Brain pericyte (primary cell): ENCODE data around the gene C7orf25.
"Not testable (repeated sequence)": the region's sequence is repeated elsewhere in the genome, so short reads cannot be mapped to it uniquely, and the experiment has no call there.

Source experiments
- DNase-seq: peaks from one replicate; pipeline ENCODE4 v3.0.0-alpha.2; 2012; ENCODE audit warnings: low read depth, low spot score

C7orf25 gene

DNA sequence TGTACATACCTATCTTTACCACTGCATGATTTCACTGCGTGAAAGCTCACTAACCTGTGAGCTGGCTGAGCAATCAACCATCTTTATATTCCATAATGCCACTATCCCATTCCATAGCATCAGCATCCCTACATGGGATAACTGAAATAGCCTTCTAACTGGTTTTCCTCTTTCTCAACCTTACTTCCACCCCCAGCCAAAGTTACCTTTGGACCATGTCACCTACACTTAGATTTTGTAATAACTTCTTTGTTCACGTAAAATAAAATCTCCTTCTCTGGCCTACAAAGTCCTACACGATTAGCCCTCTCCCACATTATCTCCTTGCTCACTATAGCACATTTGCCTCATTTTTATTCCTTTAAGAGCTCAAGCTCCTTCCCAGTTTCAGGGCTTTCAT, 17.6 kb upstream of the C7orf25 start:
- DNase-seq: no peak

DNA sequence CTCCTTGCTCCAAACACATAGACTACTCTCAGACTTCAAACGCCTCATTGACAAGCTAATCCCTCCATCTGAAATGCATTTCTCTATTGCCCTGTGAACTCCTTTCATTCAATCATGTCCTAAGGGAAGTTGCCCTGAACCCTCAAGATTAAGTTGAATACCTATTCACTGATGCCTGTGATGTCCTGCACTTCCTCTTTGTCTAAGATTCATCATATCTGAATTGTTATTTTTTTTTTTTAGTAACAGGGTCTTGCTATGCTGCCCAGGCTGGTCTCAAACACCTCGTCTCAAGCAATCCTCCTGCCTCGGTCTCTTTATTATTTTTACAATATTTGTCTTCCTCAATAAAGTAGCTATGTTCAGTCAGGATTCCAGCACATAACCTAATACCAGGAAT, 16.9 kb upstream of the C7orf25 start:
- no peak for DNase-seq

- no peak for DNase-seq
Measured at GRCh38 chr7:42926204-42926603, 14.3 kb upstream of the C7orf25 start.

DNA sequence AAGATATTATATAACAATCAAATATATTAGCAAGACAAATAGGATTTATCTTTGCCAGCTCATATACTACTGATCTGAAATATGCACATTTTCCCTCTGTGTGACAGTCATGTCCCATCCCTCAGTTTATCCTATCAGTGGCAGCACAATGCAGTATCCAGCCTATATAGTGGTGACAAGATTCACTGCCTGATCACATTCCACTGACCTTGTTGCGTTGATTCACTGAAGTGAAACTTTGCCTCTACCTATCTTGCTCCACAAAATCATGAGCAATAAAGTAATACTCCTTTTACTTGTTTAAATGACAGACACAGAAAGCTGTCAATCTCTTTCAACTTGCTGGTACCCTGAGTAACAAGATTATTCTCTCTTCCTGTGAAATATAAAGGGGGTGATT, 13.8 kb upstream of the C7orf25 start:
- DNase-seq: no peak

DNA sequence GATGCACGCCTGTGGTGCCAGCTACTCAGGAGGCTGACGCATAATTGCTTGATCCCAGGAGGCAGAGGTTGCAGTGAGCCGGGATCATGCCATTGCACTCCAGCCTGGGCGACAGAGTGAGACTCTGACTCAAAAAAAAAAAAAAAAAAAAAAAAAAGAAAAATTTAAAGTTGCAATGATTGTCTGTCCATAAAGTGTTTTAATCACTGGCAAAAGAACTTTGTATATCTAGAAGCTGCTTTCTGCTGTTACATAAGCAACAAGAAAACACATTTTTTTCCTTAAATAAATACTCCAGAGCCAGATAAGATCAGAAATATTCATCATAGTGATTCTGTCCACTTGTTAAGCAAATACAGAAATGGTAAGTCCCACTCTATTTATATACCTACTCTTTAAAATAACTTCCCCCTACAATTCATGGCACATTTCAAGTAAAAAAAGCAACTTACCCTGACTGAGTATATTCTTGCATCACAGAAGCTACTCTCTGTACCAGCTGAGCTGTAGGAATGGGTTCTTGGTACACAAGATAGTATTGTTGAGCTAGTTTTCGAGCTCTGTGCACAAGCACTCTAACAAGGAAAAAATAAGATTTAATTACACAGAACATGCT, 12.5 kb upstream of the C7orf25 start:
- DNase-seq: no peak

- DNase-seq: no peak
Measured at GRCh38 chr7:42922017-42922753, 10.3 kb upstream of the C7orf25 start.

- no peak for DNase-seq
Measured at GRCh38 chr7:42915356-42915755, 3.5 kb upstream of the C7orf25 start.

GRCh38 chr7:42914421-42915045, 2.7 kb upstream of the C7orf25 start:
- DNase-seq: no peak

DNA sequence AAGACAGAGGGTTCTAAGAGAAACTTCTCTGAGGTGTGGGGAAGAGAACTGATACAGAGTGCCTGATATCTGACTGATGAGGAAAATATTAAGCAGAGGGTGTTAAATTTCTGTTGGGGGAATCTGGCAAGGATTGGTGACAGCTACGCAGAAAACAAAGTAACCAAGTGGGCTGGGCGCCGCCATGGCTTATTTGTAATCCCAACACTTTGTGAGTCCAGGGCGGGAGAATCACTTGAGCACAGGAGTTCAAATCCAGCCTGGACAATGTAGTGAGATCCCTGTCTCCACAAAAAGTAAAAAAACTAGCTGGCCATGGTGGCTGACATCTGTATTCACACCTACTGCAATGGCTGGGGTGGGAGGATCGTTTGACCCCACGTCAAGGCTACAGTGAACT, 2.1 kb upstream of the C7orf25 start:
- DNase-seq: no peak

DNA sequence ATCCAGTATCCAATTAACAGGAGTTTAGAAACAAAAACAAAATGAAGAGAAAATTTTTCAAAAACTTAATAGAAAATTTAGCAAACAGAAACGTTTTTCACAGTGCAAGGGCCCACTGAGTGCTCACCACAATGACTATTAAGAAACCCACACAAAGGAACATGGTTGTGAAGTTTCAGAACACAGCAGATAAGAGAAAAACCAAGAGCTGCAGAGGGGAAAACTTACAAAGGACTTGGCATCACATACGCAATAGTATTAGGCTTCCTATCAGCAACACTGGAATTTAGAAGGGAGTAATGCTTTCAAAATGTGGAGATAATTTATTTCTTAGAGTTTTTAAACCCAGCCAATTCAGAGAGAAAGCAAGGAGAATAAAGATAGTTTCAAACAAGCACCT, 1.7 kb upstream of the C7orf25 start:
- no peak for DNase-seq

GRCh38 chr7:42910306-42910705, 1.6 kb downstream of the C7orf25 start:
- DNase-seq: no peak

DNA sequence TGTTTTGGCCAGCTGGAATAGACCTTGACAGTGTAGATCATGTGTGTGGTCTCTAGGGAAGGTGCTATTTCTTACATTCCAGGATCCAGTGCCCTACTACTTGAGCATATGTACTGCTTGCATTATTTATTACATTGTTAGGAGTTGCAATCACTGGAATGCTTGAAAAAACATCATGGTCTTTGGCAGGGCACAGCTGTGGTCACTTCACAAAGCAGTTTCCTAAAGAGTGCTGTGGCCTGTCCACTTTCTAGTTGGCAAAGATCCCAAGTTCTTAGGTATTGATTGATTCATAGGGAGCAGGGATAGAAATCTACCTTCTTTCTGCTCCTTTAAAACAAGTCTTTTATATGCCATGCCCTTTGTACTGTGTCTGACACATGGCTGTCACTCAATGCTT, 4.6 kb downstream of the C7orf25 start:
- no peak for DNase-seq

DNA sequence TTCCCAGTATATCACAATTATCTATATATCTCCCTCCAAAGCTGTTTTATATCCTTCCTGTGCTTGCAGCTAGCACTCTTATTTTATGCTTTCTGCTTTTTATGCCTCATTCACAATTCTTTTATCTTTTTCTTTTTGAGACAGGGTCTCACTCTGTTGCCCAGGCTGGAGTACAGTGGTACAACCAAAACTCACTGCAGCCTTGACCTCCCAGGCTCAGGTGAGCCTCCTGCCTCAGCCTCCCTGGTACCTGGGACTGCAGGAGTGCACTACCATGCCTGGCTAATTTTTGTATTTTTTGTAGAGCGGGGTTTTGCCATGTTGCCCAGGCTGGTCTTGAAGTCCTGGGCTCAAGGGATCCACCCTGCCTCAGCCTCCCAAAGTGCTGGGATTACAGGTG, 5.7 kb downstream of the C7orf25 start:
- no peak for DNase-seq

DNA sequence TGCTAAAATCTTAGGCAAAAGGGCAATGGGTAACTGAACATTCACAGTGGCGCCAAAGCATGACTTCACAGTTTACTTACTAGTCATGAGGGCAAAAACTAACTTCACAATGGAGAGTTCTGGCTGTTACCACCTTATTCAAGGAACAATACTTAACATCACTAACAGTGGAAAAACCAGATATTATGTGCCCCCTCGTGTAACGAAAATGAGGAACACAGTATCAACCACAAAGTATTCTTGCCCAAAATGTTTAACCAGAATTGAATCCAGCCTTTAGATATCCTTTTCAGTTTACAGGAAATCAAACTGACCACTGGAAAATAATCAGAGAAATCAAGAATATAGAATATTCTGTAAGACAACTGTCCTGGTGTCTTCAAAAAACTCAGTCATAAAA, 9.5 kb downstream of the C7orf25 start:
- no peak for DNase-seq

- no peak for DNase-seq
Measured at GRCh38 chr7:42900842-42901241, 11.0 kb downstream of the C7orf25 start.

GRCh38 chr7:42893346-42894240, 18.3 kb downstream of the C7orf25 start:
- no peak for DNase-seq

DNA sequence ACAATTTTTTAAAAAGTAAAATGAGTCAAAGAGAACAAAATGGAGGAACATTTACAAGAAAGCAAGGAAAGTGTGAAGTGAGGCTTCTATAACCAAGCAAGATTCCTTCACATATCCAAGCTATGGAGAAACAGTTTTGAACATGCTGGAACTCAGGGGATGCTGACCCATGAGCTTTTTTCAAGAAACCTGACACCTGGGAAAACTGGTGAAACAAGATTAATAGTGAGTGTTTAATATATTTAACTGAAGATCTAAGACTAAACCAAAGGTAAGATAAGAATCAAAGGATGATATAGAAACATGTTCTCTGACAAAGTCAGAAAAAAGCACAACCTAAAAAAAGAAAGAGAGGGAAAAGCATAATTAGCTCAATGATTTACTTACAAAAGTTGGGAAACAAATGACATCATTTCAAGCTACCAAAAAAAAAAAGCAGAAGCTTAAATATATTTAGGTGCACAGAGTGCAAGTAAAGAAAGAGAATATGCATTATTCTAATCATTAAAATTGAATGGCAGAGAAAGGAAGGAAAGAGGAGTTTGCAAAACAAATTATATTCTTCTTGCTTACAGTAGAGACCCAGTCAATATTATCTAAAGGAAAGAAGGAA, 24.9 kb downstream of the C7orf25 start:
- DNase-seq: no peak

- no peak for DNase-seq
Measured at GRCh38 chr7:42886129-42886528, 25.7 kb downstream of the C7orf25 start.

GRCh38 chr7:42885183-42885582, 26.7 kb downstream of the C7orf25 start:
- not testable (repeated sequence) for DNase-seq

- no peak for DNase-seq
Measured at GRCh38 chr7:42883950-42884349, 27.9 kb downstream of the C7orf25 start.

GRCh38 chr7:42880392-42880791, 31.5 kb downstream of the C7orf25 start:
- DNase-seq: no peak

DNA sequence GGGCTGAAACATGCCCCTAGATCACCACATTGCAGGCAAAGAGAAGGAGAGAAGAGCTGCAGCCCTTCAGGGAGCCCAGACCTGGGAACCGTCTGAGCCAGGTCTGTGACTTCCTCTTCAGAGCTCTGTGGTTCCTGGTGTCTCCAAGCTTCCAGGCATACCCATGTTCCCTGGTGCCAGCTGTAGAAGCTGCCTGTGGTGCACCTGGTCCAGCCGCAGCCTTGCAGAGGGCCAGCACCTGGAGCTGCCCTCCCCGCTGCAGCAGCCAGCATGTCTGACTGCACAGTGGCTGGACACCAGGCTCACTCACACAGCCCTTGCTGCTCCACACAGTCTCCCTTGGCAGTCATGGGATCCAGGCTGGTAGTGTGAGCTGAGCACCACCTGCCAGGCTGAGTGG, 33.6 kb downstream of the C7orf25 start:
- no peak for DNase-seq
